PC-9 (cell line): ENCODE results near the gene SLC26A3. TPM values are rescaled to one million over a fixed set of nuclear protein-coding genes. Genes with fewer than 3 reads are reported as not detected.

Experiments used
- BruUV-seq: library from RNA; stranded (reverse); fragments of 400-500 nt; replicated peaks from 2 replicates; lab custom pipeline; 2021; lab: Mats Ljungman, UMichigan
- CTCF ChIA-PET: fragments of 300-600 bp; sonication (Branson Sonifier 250); formaldehyde crosslinking; loops from one replicate; lab custom pipeline; 2022; ENCODE audit warnings: antibody characterized with exemption; lab: Charles Lee
- POLR2A ChIA-PET: fragments of 300-600 bp; sonication (Branson Sonifier 250); formaldehyde crosslinking; loops from one replicate; lab custom pipeline; 2022; ENCODE audit warnings: antibody characterized with exemption; ENCODE audit not compliant: unreplicated experiment; lab: Charles Lee
- DNase-seq, 2 experiments: peaks; one replicate each; pipeline versions ENCODE4 v3.0.0 to v3.0.0-alpha.2; 2015 to 2022; ENCODE audit warnings: mixed read lengths in 1 of 2
- H2AFZ ChIP-seq: fragments of 200-600 bp; sonication (generic); 2 replicates; pipeline ENCODE4 v1.8.1; 2017; ENCODE audit warnings: antibody characterized with exemption
- H3F3A ChIP-seq: fragments of 200-600 bp; sonication (generic); 2 replicates; pipeline ENCODE4 v1.8.1; 2017; ENCODE audit warnings: antibody characterized with exemption, mild to moderate bottlenecking, low read depth; ENCODE audit not compliant: insufficient read depth
- H3K27ac ChIP-seq: fragments of 200-600 bp; sonication (generic); 2 replicates; pipeline ENCODE4 v1.6.1; 2016; ENCODE audit warnings: mixed run types
- H3K27me3 ChIP-seq: fragments of 200-600 bp; sonication (generic); 2 replicates; pipeline ENCODE4 v1.6.1; 2016; ENCODE audit warnings: low read depth, mixed run types; ENCODE audit not compliant: insufficient read depth
- H3K36me3 ChIP-seq: fragments of 200-600 bp; sonication (generic); 2 replicates; pipeline ENCODE4 v1.6.1; 2016; ENCODE audit warnings: low read depth, mixed run types
- H3K4me1 ChIP-seq: fragments of 200-600 bp; sonication (generic); replicated peaks from 2 replicates; pipeline ENCODE4 v1.6.1; 2016; ENCODE audit warnings: mixed run types; ENCODE audit not compliant: insufficient read depth
- H3K4me2 ChIP-seq: fragments of 200-600 bp; sonication (generic); 2 replicates; pipeline ENCODE4 v1.6.1; 2017; ENCODE audit warnings: mixed run types
- H3K4me3 ChIP-seq: fragments of 200-600 bp; sonication (generic); 2 replicates; pipeline ENCODE4 v1.6.1; 2016; ENCODE audit warnings: mixed run types
- H3K79me2 ChIP-seq: fragments of 200-600 bp; sonication (generic); 2 replicates; pipeline ENCODE4 v1.6.1; 2017; ENCODE audit warnings: low read depth, mixed run types
- H3K9me2 ChIP-seq: fragments of 200-600 bp; sonication (generic); 2 replicates; pipeline ENCODE4 v1.8.1; 2017; ENCODE audit warnings: mild to moderate bottlenecking; ENCODE audit not compliant: insufficient read depth
- H3K9me3 ChIP-seq: fragments of 200-600 bp; sonication (generic); 2 replicates; pipeline ENCODE4 v1.8.1; 2016; ENCODE audit warnings: low read depth; ENCODE audit not compliant: insufficient read depth
- H4K20me1 ChIP-seq: fragments of 200-600 bp; sonication (generic); 2 replicates; pipeline ENCODE4 v1.8.1; 2017; ENCODE audit not compliant: insufficient read depth
- CTCF ChIP-seq: fragments of 200-600 bp; sonication (generic); conservative IDR thresholded peaks from 2 replicates; pipeline ENCODE4 v1.6.1; 2017; ENCODE audit warnings: mixed run types, antibody characterized with exemption, mild to moderate bottlenecking, moderate library complexity
- EZH2 ChIP-seq: fragments of 200-600 bp; sonication (generic); IDR thresholded peaks from 2 replicates; pipeline ENCODE4 v1.8.0; 2017; ENCODE audit warnings: antibody characterized with exemption, low read depth
- intact Hi-C: fragments of 100-400 bp; cut with micrococcal nuclease; formaldehyde crosslinking; loops from one replicate; pipeline ENCODE4 v1.10.0; 2022; ENCODE audit not compliant: unreplicated experiment
- total RNA-seq: library from RNA; stranded (reverse); gene quantifications from 2 replicates; pipeline ENCODE4 v1.2.3, GENCODE V29; 2021

SLC26A3 gene
- total RNA-seq, 1 experiment from 2014 or later: not detected

GRCh38 chr7:107837145-107837512 lies 34.1 kb upstream of the SLC26A3 start:
- Histone ChIP-seq H3K9me2 (no peaks in the 10 kb centered on the region), H3K4me1 (no peaks in the 10 kb centered on the region), H3K4me3 (no peak overlapping the region), H3K27ac (no peak overlapping the region), H4K20me1 (no peaks in the 10 kb centered on the region), H3K79me2 (no peaks in the 10 kb centered on the region), H3K36me3 (no peaks in the 10 kb centered on the region), H3F3A (no peaks in the 10 kb centered on the region), H2AFZ (no peak overlapping the region), H3K9me3 (no peaks in the 10 kb centered on the region), H3K27me3 (0 out of 2 replicates have a peak, but pooled peaks cover 4% of the 10 kb centered on the region), H3K4me2 (no peak overlapping the region)
- no peak for DNase-seq
- intact Hi-C loops: no loop called here
- BruUV-seq: no TSS peak
- ChIA-PET CTCF (no interaction called here), POLR2A (no interaction called here)
- TF ChIP-seq EZH2: no peak
- TF ChIP-seq CTCF: no peak

GRCh38 chr7:107836237-107837144 lies 33.5 kb upstream of the SLC26A3 start:
- Histone ChIP-seq H3K79me2 (no peaks in the 10 kb centered on the region), H3K4me2 (no peak overlapping the region), H2AFZ (no peak overlapping the region), H3K36me3 (no peaks in the 10 kb centered on the region), H3K9me3 (no peaks in the 10 kb centered on the region), H4K20me1 (no peaks in the 10 kb centered on the region), H3K27ac (no peak overlapping the region), H3F3A (no peaks in the 10 kb centered on the region), H3K4me1 (no peaks in the 10 kb centered on the region), H3K27me3 (0 out of 2 replicates have a peak, but pooled peaks cover 4% of the 10 kb centered on the region), H3K9me2 (no peaks in the 10 kb centered on the region), H3K4me3 (no peak overlapping the region)
- intact Hi-C loops: no loop called here
- CTCF ChIA-PET: no interaction called here
- BruUV-seq: no TSS peak
- POLR2A ChIA-PET: no interaction called here
- TF ChIP-seq EZH2: no peak
- TF ChIP-seq CTCF: no peak
- no peak for DNase-seq

- BruUV-seq: no TSS peak
- intact Hi-C loops: no loop called here
- Histone ChIP-seq H3K27ac (no peak overlapping the region), H3K9me2 (no peaks in the 10 kb centered on the region), H3K4me2 (no peak overlapping the region), H3K36me3 (no peaks in the 10 kb centered on the region), H3K79me2 (no peaks in the 10 kb centered on the region), H3K4me3 (no peak overlapping the region), H3K4me1 (no peaks in the 10 kb centered on the region), H2AFZ (no peak overlapping the region), H3K27me3 (0 out of 2 replicates have a peak, but pooled peaks cover 2% of the 10 kb centered on the region), H3K9me3 (no peaks in the 10 kb centered on the region), H3F3A (no peaks in the 10 kb centered on the region), H4K20me1 (no peaks in the 10 kb centered on the region)
- DNase-seq: no peak
- ChIA-PET CTCF (no interaction called here), POLR2A (no interaction called here)
- no peak for TF ChIP-seq CTCF
- no peak for TF ChIP-seq EZH2
Measured at GRCh38 chr7:107834401-107834800, 31.4 kb upstream of the SLC26A3 start.
